B cell (primary cell): ENCODE results near the gene FAM177B. TPM values are rescaled to one million over a fixed set of nuclear protein-coding genes. Genes with fewer than 3 reads are reported as not detected.
A peak's percentile ranks its signal among the peaks of the same experiment; 100 is the strongest.

ENCODE experiments used
- ATAC-seq: fragments of 200-7000 bp; cut with Tn5 transposase; one replicate; pipeline ENCODE4 v1.10.0; 2021; ENCODE audit warnings: low read depth, mild to moderate bottlenecking, moderate number of reproducible peaks, moderate library complexity
- CTCF ChIA-PET: fragments of 350-600 bp; sonication (Branson Sonifier 250); formaldehyde crosslinking; loops from one replicate; lab custom pipeline; 2021; ENCODE audit warnings: antibody characterized with exemption, inconsistent platforms; lab: Charles Lee
- POLR2A ChIA-PET: fragments of 350-600 bp; sonication (Branson Sonifier 250); formaldehyde crosslinking; loops from one replicate; lab custom pipeline; 2021; ENCODE audit warnings: antibody characterized with exemption; lab: Charles Lee
- DNase-seq: peaks from one replicate; pipeline ENCODE4 v3.0.0; 2013
- H2AFZ ChIP-seq: 2 replicates; pipeline ENCODE4 v1.6.1; 2012; ENCODE audit warnings: mild to moderate bottlenecking, low read depth, low read length; ENCODE audit not compliant: insufficient read depth, poor library complexity, severe bottlenecking
- H3K27ac ChIP-seq, 2 donors: 1 replicate in 1 of 2; 2 replicates in 1 of 2; pipeline ENCODE4 v1.5.1; 2012 to 2013; ENCODE audit warnings: low read length in 2 of 2, mild to moderate bottlenecking in 2 of 2, moderate library complexity in 1 of 2
- H3K27me3 ChIP-seq, 4 experiments: fragments of 200-600 bp in 1 of 4; sonication (generic) in 1 of 4; replicated peaks in 1 of 4; 1 replicate in 2 of 4; 2 replicates in 2 of 4; pipeline versions ENCODE4 v1.6.1 to v1.7.0; 2013 to 2016; ENCODE audit warnings: low read length in 3 of 4, mild to moderate bottlenecking in 2 of 4, mixed read lengths in 1 of 4, moderate library complexity in 1 of 4; ENCODE audit not compliant: insufficient read depth in 4 of 4, control insufficient read depth in 3 of 4; ENCODE audit errors: control extremely low read depth in 1 of 4
- H3K36me3 ChIP-seq, 2 experiments: replicated peaks in 1 of 2; 1 replicate in 1 of 2; 2 replicates in 1 of 2; pipeline versions ENCODE4 v1.6.1 to v1.7.1; 2013; ENCODE audit warnings: low read length in 1 of 2; ENCODE audit not compliant: insufficient read depth in 2 of 2, control insufficient read depth in 1 of 2; ENCODE audit errors: control extremely low read depth in 1 of 2, extremely low read depth in 1 of 2
- H3K4me1 ChIP-seq, 2 donors: fragments of 200-600 bp in 1 of 2; sonication (generic) in 1 of 2; 1 replicate in 1 of 2; 2 replicates in 1 of 2; pipeline versions ENCODE4 v1.5.1 to v1.6.1; 2013 to 2017; ENCODE audit warnings: low read length in 2 of 2; ENCODE audit not compliant: control insufficient read depth in 2 of 2, insufficient read depth in 2 of 2
- H3K4me2 ChIP-seq: replicated peaks from 2 replicates; pipeline ENCODE3; 2012; ENCODE audit warnings: mild to moderate bottlenecking, low read depth, low read length; ENCODE audit not compliant: poor library complexity, severe bottlenecking
- H3K4me3 ChIP-seq, 5 experiments: fragments of 200-600 bp in 1 of 5; sonication (generic) in 1 of 5; 1 replicate in 3 of 5; 2 replicates in 2 of 5; pipeline versions ENCODE4 v1.5.1 to v1.7.0; 2011 to 2016; ENCODE audit warnings: low read length in 4 of 5, mild to moderate bottlenecking in 4 of 5, low read depth in 2 of 5, control low read depth in 1 of 5, moderate library complexity in 1 of 5; ENCODE audit not compliant: insufficient read depth in 1 of 5; ENCODE audit errors: control extremely low read depth in 1 of 5, extremely low read depth in 1 of 5
- H3K79me2 ChIP-seq: fragments of 200-600 bp; sonication (generic); one replicate; pipeline ENCODE4 v1.6.0; 2016; ENCODE audit warnings: low read length; ENCODE audit not compliant: control insufficient read depth, insufficient read depth
- H3K9ac ChIP-seq: fragments of 200-600 bp; sonication (generic); 2 replicates; pipeline ENCODE4 v1.6.1; 2017; ENCODE audit warnings: mild to moderate bottlenecking, low read length, moderate library complexity
- H3K9me3 ChIP-seq, 3 donors: one replicate each; pipeline versions ENCODE4 v1.6.1 to v1.7.1; 2013; ENCODE audit warnings: low read length in 2 of 3; ENCODE audit not compliant: control insufficient read depth in 2 of 3, insufficient read depth in 1 of 3; ENCODE audit errors: control extremely low read depth in 1 of 3
- H4K20me1 ChIP-seq: 2 replicates; pipeline ENCODE4 v1.6.0; 2012; ENCODE audit warnings: mild to moderate bottlenecking, low read length; ENCODE audit not compliant: insufficient read depth, control insufficient read depth, poor library complexity, severe bottlenecking
- H3K27ac Mint-ChIP-seq: one replicate; pipeline ENCODE4 v1.8.0; 2021; ENCODE audit warnings: mixed read lengths
- H3K27me3 Mint-ChIP-seq: one replicate; pipeline ENCODE4 v1.8.0; 2021; ENCODE audit warnings: mixed read lengths
- H3K4me1 Mint-ChIP-seq: one replicate; pipeline ENCODE4 v1.8.0; 2021; ENCODE audit warnings: mixed read lengths
- H3K4me3 Mint-ChIP-seq: one replicate; pipeline ENCODE4 v1.8.0; 2021; ENCODE audit warnings: mixed read lengths
- H3K9me3 Mint-ChIP-seq: one replicate; pipeline ENCODE4 v1.8.0; 2022; ENCODE audit warnings: mixed read lengths; ENCODE audit not compliant: insufficient read depth
- EZH2 ChIP-seq: IDR thresholded peaks from 2 replicates; pipeline ENCODE4 v1.6.1; 2012; ENCODE audit warnings: borderline replicate concordance, low read depth, mild to moderate bottlenecking, moderate library complexity, low read length; ENCODE audit not compliant: insufficient read depth, poor library complexity, severe bottlenecking
- WGBS: methylation state at CpG from one replicate; pipeline ENCODE4 v1.1.5; 2013; ENCODE audit warnings: missing lambda C conversion rate; ENCODE audit not compliant: insufficient coverage; 5-methylcytosine and 5-hydroxymethylcytosine counted together
- intact Hi-C: fragments of 100-400 bp; cut with micrococcal nuclease; formaldehyde crosslinking; loops from one replicate; pipeline ENCODE4 v1.10.0; 2022
- polyA minus RNA-seq: library from RNA; depleted of rRNA, polyadenylated mRNA; stranded (reverse); fragments of >200 nt; gene quantifications from 2 replicates; pipeline ENCODE4 v1.2.3, GENCODE V29; 2012
- polyA plus RNA-seq: library from polyadenylated mRNA; depleted of rRNA; stranded (reverse); fragments of >200 nt; gene quantifications from 2 replicates; pipeline ENCODE4 v1.2.3, GENCODE V29; 2012
- total RNA-seq, 2 donors: library from RNA; stranded (reverse); fragments of 120-200 nt in 1 of 2; gene quantifications; 1 replicate in 1 of 2; 2 replicates in 1 of 2; pipeline versions ENCODE4 v1.2.3 to v1.2.4, GENCODE V29; 2013 to 2022
- TF ChIP-seq, protein P1 (sequence below): fragments of 200-600 bp; IDR thresholded peaks from one replicate; pipeline ENCODE4 v1.8.0; 2022; ENCODE audit warnings: antibody characterized with exemption, mild to moderate bottlenecking

FAM177B gene
- total RNA-seq: 19.6 and 19.9 TPM in 2 replicates
- total RNA-seq (2013): 74.7 TPM
- polyA plus RNA-seq: 12.2 and 12.8 TPM in 2 replicates
- 9.8 and 10.4 TPM in 2 replicates for polyA minus RNA-seq

DNA sequence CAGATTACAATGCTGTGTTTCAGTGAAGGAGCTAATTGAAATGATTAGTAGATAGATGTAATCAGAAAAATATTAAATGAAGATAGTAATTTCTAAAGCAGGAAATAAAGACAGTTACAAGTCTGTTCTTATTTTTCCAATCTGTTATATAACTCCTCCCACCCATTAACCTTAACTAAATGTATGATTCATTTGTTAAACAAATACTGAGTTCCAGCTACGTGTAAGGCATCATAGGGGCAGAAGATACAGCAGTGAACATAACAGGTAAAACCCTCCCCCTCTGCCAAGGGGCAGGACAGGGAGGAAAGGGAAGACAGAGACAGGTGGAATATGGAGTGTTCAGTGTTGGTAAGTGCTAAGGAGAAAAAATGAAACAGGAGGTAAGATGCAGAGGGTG is at the start of gene FAM177B:
TSS of gene FAM177B (plus strand) at position 231 of the 400 bp plus-strand sequence. CDS start 9,344 bp downstream, outside the sequence.
- no CpG with 5 or more reads among the region's 1 CpG for WGBS
- peak within 1 kb of the TSS; percentile 19 for H3K9ac ChIP-seq
- DNase-seq (no peak), ATAC-seq (no peak)
- H3K9me3 ChIP-seq: peaks cover 0 to 4% (median 0%) of the 10 kb centered on the region in 3 donors
- intact Hi-C loops: loop anchor here (5.0 kb wide), 1 partner anchor 250 kb away; no protein-coding TSS in a partner anchor
- ChIA-PET CTCF (interaction anchor here (0.8 to 2.7 kb wide), 23 partner anchors 10 to 397 kb away, joined by 3 to 21 read pairs (median 4); partner anchors contain the start of genes AIDA and BROX), POLR2A (interaction anchor here (1.1 to 1.3 kb wide), 2 partner anchors 24 to 40 kb away, joined by 3 read pairs; no protein-coding TSS in a partner anchor)
- peak within 1 kb of the TSS; percentile 56 for H2AFZ ChIP-seq
- no peaks in the 10 kb centered on the region for H3K27me3 ChIP-seq
- H4K20me1 ChIP-seq: no peaks in the 10 kb centered on the region
- Mint-ChIP-seq H3K9me3 (no peaks in the 10 kb centered on the region), H3K4me3 (no peak within 1 kb of the TSS), H3K27me3 (no peaks in the 10 kb centered on the region), H3K4me1 (peaks cover 50% of the 10 kb centered on the region), H3K27ac (peak within 1 kb of the TSS; percentile 72)
- peaks cover 2 to 3% of the 10 kb centered on the region in 2 experiments for H3K36me3 ChIP-seq
- peaks cover 70 to 75% of the 10 kb centered on the region in 2 donors for H3K4me1 ChIP-seq
- TF ChIP-seq, protein P1, sequence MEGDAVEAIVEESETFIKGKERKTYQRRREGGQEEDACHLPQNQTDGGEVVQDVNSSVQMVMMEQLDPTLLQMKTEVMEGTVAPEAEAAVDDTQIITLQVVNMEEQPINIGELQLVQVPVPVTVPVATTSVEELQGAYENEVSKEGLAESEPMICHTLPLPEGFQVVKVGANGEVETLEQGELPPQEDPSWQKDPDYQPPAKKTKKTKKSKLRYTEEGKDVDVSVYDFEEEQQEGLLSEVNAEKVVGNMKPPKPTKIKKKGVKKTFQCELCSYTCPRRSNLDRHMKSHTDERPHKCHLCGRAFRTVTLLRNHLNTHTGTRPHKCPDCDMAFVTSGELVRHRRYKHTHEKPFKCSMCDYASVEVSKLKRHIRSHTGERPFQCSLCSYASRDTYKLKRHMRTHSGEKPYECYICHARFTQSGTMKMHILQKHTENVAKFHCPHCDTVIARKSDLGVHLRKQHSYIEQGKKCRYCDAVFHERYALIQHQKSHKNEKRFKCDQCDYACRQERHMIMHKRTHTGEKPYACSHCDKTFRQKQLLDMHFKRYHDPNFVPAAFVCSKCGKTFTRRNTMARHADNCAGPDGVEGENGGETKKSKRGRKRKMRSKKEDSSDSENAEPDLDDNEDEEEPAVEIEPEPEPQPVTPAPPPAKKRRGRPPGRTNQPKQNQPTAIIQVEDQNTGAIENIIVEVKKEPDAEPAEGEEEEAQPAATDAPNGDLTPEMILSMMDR: no peak
- TF ChIP-seq EZH2: no peak
- H3K79me2 ChIP-seq: peaks cover 37% of the 10 kb centered on the region
- peak within 1 kb of the TSS; percentile 63 for H3K4me2 ChIP-seq
- peak within 1 kb of the TSS; percentile 44 to 76 for H3K27ac ChIP-seq
- peak within 1 kb of the TSS; percentile 7 to 37 (median 24) for H3K4me3 ChIP-seq

DNA sequence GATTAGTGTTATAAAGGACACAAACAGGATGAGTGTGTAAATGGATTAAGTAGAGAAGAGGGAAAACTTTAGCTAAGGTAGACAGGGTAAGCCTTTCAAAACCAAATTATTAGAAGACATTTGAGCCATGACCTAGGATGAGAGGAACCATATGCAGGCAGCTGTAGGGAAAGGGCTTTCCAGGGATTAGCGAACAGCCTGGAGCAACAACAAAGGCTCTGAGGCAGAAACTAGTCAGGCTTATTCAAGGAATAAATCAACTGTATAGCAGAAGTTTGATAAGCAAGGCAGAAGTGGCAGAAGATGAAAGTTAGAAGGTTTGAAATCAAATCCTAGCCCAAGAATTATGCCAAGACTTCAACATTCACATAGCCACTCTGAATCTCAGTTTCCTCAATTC is 46.0 kb upstream of the FAM177B start:
- Histone ChIP-seq H3K79me2 (peaks cover 61% of the 10 kb centered on the region), H3K27me3 (no peaks in the 10 kb centered on the region), H4K20me1 (peaks cover 38% of the 10 kb centered on the region), H3K9ac (no peak overlapping the region), H3K4me3 (no peak overlapping the region), H2AFZ (no peak overlapping the region), H3K36me3 (peaks cover 22 to 62% of the 10 kb centered on the region in 2 experiments), H3K4me1 (peaks cover 4 to 6% of the 10 kb centered on the region in 2 donors), H3K4me2 (no peak overlapping the region), H3K9me3 (no peaks in the 10 kb centered on the region), H3K27ac (peak overlapping the region in 1 of 2 donors; percentile 42)
- WGBS: 100% methylated on average over 1 of the region's 1 CpG
- peak overlapping the region; percentile 4 for H3K27ac Mint-ChIP-seq
- CTCF ChIA-PET: no interaction called here
- H3K4me1 Mint-ChIP-seq: peaks cover 19% of the 10 kb centered on the region
- intact Hi-C loops: no loop called here
- no peaks in the 10 kb centered on the region for H3K27me3 Mint-ChIP-seq
- POLR2A ChIA-PET: no interaction called here
- no peaks in the 10 kb centered on the region for H3K9me3 Mint-ChIP-seq
- ATAC-seq (no peak), DNase-seq (no peak)
- TF ChIP-seq EZH2: no peak
- TF ChIP-seq, protein P1: no peak
- H3K4me3 Mint-ChIP-seq: no peak overlapping the region
